ENCODE data around the gene PKHD1.
A peak's percentile ranks its signal among the peaks of the same experiment; 100 is the strongest.

Gene PKHD1, protein sequence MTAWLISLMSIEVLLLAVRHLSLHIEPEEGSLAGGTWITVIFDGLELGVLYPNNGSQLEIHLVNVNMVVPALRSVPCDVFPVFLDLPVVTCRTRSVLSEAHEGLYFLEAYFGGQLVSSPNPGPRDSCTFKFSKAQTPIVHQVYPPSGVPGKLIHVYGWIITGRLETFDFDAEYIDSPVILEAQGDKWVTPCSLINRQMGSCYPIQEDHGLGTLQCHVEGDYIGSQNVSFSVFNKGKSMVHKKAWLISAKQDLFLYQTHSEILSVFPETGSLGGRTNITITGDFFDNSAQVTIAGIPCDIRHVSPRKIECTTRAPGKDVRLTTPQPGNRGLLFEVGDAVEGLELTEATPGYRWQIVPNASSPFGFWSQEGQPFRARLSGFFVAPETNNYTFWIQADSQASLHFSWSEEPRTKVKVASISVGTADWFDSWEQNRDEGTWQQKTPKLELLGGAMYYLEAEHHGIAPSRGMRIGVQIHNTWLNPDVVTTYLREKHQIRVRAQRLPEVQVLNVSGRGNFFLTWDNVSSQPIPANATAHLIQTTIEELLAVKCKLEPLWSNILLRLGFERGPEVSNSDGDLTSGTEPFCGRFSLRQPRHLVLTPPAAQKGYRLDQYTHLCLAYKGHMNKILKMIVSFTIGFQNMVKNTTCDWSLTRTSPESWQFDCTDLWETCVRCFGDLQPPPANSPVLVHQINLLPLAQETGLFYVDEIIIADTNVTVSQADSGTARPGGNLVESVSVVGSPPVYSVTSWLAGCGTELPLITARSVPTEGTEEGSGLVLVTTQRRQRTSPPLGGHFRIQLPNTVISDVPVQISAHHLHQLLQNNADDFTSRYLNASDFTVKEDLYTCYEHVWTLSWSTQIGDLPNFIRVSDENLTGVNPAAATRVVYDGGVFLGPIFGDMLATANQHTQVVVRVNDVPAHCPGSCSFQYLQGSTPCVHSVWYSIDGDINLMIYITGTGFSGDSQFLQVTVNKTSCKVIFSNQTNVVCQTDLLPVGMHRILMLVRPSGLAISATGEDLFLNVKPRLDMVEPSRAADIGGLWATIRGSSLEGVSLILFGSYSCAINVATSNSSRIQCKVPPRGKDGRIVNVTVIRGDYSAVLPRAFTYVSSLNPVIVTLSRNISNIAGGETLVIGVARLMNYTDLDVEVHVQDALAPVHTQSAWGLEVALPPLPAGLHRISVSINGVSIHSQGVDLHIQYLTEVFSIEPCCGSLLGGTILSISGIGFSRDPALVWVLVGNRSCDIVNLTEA (N-terminal part only)

DNA sequence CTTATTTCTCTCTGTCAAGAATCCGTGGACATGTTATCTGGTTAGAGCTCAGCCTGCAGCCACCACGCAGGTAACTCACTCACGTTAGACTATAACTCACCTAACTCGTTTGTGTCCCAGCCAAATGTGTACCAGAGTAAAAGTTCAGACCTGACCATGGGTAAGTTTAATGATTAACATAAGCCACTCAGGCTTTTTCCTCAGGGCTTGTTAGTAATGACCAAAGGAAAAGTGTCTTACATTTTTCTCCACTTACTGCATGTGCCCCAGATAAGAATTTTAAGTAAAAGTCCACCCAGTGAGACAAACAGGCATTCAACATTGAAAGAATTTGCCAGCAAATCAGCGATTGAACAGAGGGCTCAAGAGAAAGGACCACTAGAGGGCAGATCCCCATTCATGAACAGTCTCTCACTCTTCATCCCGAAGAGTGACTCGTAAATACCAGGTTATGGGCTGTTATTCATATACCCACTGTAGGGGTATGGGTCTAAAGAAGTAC lies at the start of gene PKHD1:
PKHD1 (minus strand) TSS at position 116 of the 502 bp plus-strand sequence. CDS start 2,680 bp downstream, outside the sequence.
- DNase-seq (ENCODE audit: low read depth) = peak; percentile 18
- H3K4me1 ChIP-seq (ENCODE audit: control insufficient read depth, insufficient read depth, low read length) = no peaks in the 10 kb centered on the region
- H3K36me3 ChIP-seq (ENCODE audit: control insufficient read depth, insufficient read depth, low read length, severe bottlenecking) = no peaks in the 10 kb centered on the region
- H3K4me3 ChIP-seq (ENCODE audit: low read length) = no peak within 1 kb of the TSS
- H3K27me3 ChIP-seq (replicated peaks; ENCODE audit: control insufficient read depth, insufficient read depth, low read length) = peaks cover 16% of the 10 kb centered on the region
- H3K9ac ChIP-seq (ENCODE audit: low read length) = no peak within 1 kb of the TSS
- H3K9me3 ChIP-seq (ENCODE audit: control insufficient read depth, low read length) = no peaks in the 10 kb centered on the region

DNA sequence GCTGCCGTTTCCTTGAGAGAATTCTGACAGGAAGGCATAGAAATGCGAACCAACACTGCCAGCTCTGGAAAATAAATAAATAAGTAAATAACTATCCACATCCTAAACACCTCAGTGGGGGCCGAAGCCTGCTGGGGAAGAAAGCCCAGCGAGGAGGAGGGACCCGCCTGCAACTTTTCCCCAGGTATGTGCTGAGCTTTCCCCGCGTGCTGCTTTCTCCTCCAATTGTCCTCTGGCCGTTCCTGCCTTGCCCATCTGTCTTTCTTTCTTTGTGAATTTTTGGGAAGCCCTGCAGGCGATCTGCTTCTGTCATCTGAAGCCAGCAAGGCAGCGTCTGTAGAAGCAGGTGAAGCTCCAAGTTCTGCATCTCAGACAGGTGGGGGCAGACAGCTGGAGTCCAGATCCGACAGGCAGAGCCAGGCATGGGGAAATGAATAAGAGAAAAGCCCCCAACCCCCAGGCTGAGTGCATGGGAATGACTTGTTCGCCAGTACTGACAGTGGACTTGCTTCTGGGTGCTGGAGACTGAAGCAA lies 49.6 kb upstream of the PKHD1 start:
- H3K27me3 ChIP-seq (replicated peaks; ENCODE audit: control insufficient read depth, insufficient read depth, low read length) = peaks cover 52% of the 10 kb centered on the region
- DNase-seq (ENCODE audit: low read depth) = no peak
- H3K4me1 ChIP-seq (ENCODE audit: control insufficient read depth, insufficient read depth, low read length) = no peaks in the 10 kb centered on the region
- no peak overlapping the region for H3K4me3 ChIP-seq (ENCODE audit: low read length)
- no peak overlapping the region for H3K9ac ChIP-seq (ENCODE audit: low read length)
- H3K9me3 ChIP-seq (ENCODE audit: control insufficient read depth, low read length) = no peaks in the 10 kb centered on the region
- no peaks in the 10 kb centered on the region for H3K36me3 ChIP-seq (ENCODE audit: control insufficient read depth, insufficient read depth, low read length, severe bottlenecking)

DNA sequence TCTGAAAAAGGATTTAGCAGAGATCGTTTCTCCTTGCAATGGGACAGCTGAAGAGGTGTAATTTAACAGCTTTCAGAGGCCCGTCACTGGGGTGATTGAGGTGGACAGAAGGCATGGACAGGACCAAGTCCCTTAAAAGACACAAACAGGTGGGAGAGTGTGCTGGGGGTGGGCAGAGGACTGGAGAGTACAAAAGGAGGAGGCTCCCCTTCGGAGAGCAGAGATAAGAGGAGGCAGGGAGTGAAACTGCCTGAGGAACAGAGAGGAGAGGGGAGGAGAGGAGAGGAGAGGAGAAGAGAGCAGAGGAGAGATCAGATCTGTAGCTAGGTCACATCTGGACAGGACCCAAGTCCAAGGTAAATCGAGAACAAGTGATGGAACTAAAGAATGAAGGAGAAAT lies 48.6 kb upstream of the PKHD1 start:
- no peak for DNase-seq (ENCODE audit: low read depth)
- H3K9ac ChIP-seq (ENCODE audit: low read length) = no peak overlapping the region
- peaks cover 45% of the 10 kb centered on the region for H3K27me3 ChIP-seq (replicated peaks; ENCODE audit: control insufficient read depth, insufficient read depth, low read length)
- no peak overlapping the region for H3K4me3 ChIP-seq (ENCODE audit: low read length)
- H3K36me3 ChIP-seq (ENCODE audit: control insufficient read depth, insufficient read depth, low read length, severe bottlenecking) = no peaks in the 10 kb centered on the region
- no peaks in the 10 kb centered on the region for H3K9me3 ChIP-seq (ENCODE audit: control insufficient read depth, low read length)
- H3K4me1 ChIP-seq (ENCODE audit: control insufficient read depth, insufficient read depth, low read length) = no peaks in the 10 kb centered on the region

DNA sequence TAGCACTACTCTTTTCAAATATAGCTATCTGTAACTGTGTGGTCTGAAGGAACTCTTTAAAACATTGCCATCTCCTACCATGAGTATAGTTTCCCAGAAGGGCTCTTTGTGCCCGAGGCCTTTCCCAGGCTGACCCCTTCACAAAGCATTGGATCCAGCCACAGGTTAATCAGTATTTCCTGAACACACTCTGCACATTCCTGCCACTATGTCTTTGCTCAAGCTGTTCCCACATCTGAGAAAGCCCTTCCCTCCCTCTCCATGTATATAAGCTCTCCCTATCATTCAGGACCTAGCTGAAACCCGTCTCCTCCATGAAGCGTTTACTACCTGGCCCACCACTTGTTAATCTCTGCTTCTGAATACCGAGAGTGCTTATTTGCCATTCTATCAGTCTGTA lies 47.8 kb upstream of the PKHD1 start:
- DNase-seq (ENCODE audit: low read depth) = no peak
- Histone ChIP-seq H3K4me3 (ENCODE audit: low read length) (no peak overlapping the region), H3K9ac (ENCODE audit: low read length) (no peak overlapping the region), H3K27me3 (replicated peaks; ENCODE audit: control insufficient read depth, insufficient read depth, low read length) (peaks cover 45% of the 10 kb centered on the region), H3K36me3 (ENCODE audit: control insufficient read depth, insufficient read depth, low read length, severe bottlenecking) (no peaks in the 10 kb centered on the region), H3K9me3 (ENCODE audit: control insufficient read depth, low read length) (no peaks in the 10 kb centered on the region), H3K4me1 (ENCODE audit: control insufficient read depth, insufficient read depth, low read length) (peaks cover 2% of the 10 kb centered on the region)

DNA sequence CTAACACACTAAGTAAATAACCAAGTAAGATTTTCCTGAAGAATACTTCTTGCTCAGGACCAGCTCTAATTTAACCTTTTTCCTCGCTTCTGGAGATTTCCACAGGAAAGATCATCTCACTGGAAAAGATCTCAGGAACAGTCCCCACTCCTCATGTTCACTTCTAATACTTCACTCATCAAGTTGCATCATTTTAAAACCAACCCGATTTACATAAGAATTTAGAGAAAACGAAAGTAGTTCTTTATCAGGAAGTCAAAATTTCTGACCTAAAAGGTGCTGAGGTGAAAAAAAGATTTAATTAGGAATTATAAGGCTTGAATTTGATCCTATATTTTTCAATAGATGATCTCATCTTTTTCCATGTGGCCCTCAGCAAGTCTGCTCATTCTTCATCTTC lies 46.6 kb upstream of the PKHD1 start:
- Histone ChIP-seq H3K9ac (ENCODE audit: low read length) (no peak overlapping the region), H3K9me3 (ENCODE audit: control insufficient read depth, low read length) (no peaks in the 10 kb centered on the region), H3K27me3 (replicated peaks; ENCODE audit: control insufficient read depth, insufficient read depth, low read length) (peaks cover 43% of the 10 kb centered on the region), H3K4me3 (ENCODE audit: low read length) (no peak overlapping the region), H3K4me1 (ENCODE audit: control insufficient read depth, insufficient read depth, low read length) (peaks cover 4% of the 10 kb centered on the region), H3K36me3 (ENCODE audit: control insufficient read depth, insufficient read depth, low read length, severe bottlenecking) (no peaks in the 10 kb centered on the region)
- DNase-seq (ENCODE audit: low read depth) = no peak

DNA sequence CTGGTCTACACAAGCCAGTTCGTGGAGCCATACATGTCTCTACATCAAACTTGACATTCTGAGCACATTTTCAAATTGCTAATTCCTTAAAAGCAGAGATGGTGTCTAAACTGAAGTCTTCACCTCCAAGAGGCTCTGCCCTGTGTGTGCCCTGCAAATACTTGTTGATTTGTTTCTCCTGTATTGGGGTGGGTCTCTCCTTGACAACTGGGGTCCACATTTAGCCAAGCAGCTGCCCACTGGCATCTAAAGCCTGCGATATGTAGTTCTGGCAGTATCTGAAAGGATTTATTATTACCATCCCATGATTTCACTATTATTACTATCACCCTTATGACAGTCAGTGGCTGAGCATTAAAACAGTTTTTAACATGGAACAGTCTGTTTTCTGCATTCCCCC lies 45.9 kb upstream of the PKHD1 start:
- peaks cover 4% of the 10 kb centered on the region for H3K4me1 ChIP-seq (ENCODE audit: control insufficient read depth, insufficient read depth, low read length)
- no peaks in the 10 kb centered on the region for H3K36me3 ChIP-seq (ENCODE audit: control insufficient read depth, insufficient read depth, low read length, severe bottlenecking)
- H3K4me3 ChIP-seq (ENCODE audit: low read length) = no peak overlapping the region
- no peaks in the 10 kb centered on the region for H3K9me3 ChIP-seq (ENCODE audit: control insufficient read depth, low read length)
- no peak for DNase-seq (ENCODE audit: low read depth)
- peaks cover 37% of the 10 kb centered on the region for H3K27me3 ChIP-seq (replicated peaks; ENCODE audit: control insufficient read depth, insufficient read depth, low read length)
- H3K9ac ChIP-seq (ENCODE audit: low read length) = no peak overlapping the region

DNA sequence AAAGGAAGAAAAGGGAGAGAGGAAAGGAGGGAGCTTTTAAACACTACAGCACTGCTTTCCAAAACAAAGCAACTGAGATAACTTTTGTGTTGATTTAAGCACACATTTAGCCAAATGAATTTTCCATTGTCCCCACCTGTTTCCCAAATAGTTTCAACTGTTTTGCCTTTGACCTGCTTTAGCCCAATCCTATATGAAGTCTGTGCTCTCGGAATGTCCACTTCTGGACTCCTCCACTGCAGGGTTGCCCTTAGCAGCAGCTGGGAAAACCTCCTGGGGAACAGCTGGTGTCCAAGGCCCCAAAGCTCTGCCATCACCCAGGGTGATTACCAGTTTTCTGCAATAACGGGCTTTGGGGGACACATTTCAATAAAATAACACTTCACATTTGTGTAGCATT lies 44.9 kb upstream of the PKHD1 start:
- no peak for DNase-seq (ENCODE audit: low read depth)
- Histone ChIP-seq H3K27me3 (replicated peaks; ENCODE audit: control insufficient read depth, insufficient read depth, low read length) (peaks cover 29% of the 10 kb centered on the region), H3K4me3 (ENCODE audit: low read length) (no peak overlapping the region), H3K9ac (ENCODE audit: low read length) (no peak overlapping the region), H3K36me3 (ENCODE audit: control insufficient read depth, insufficient read depth, low read length, severe bottlenecking) (no peaks in the 10 kb centered on the region), H3K4me1 (ENCODE audit: control insufficient read depth, insufficient read depth, low read length) (peaks cover 4% of the 10 kb centered on the region), H3K9me3 (ENCODE audit: control insufficient read depth, low read length) (peaks cover 4% of the 10 kb centered on the region)

DNA sequence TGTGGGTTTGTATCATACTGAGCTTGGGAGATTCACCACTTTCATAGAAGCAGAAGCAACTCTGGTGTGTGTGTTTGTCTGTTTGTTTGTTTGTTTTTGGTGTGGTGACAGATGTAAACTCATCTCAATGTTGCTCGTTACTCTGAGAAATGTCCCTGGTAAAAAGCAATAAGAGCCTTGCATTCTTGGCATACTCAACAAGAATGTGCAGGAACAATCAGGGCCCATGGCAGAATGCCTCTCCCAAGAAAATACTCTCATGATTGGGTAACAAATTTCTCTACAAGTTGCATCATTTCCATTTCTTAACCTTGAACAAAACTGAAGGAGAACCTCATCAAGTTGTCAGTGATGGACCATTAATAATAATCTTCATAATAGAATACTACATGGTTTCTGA lies 43.0 kb upstream of the PKHD1 start:
- Histone ChIP-seq H3K4me3 (ENCODE audit: low read length) (no peak overlapping the region), H3K9ac (ENCODE audit: low read length) (no peak overlapping the region), H3K9me3 (ENCODE audit: control insufficient read depth, low read length) (peaks cover 4% of the 10 kb centered on the region), H3K27me3 (replicated peaks; ENCODE audit: control insufficient read depth, insufficient read depth, low read length) (peaks cover 13% of the 10 kb centered on the region), H3K36me3 (ENCODE audit: control insufficient read depth, insufficient read depth, low read length, severe bottlenecking) (no peaks in the 10 kb centered on the region), H3K4me1 (ENCODE audit: control insufficient read depth, insufficient read depth, low read length) (peaks cover 4% of the 10 kb centered on the region)
- peak; percentile 4 for DNase-seq (ENCODE audit: low read depth)

DNA sequence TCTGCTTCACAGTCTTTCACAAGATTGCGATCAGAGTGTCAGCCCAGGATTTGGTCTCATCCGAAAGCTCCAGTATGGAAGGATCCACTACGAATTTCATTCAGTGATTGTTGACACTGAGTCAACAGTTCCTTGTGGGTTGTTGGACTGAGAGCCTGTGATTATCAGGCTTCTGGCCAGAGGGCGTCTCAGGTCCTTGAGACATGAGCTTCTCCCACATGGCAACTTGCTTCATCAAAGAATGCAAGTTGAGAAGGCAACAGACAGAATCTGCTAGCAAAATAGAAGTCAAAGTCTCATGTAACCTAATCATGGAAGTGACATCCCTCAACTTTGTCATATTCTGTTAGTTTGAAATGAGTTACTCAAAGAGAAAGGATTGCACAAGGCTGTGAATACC lies 40.5 kb upstream of the PKHD1 start:
- Histone ChIP-seq H3K36me3 (ENCODE audit: control insufficient read depth, insufficient read depth, low read length, severe bottlenecking) (no peaks in the 10 kb centered on the region), H3K9ac (ENCODE audit: low read length) (no peak overlapping the region), H3K4me1 (ENCODE audit: control insufficient read depth, insufficient read depth, low read length) (peaks cover 4% of the 10 kb centered on the region), H3K4me3 (ENCODE audit: low read length) (no peak overlapping the region), H3K27me3 (replicated peaks; ENCODE audit: control insufficient read depth, insufficient read depth, low read length) (peaks cover 5% of the 10 kb centered on the region), H3K9me3 (ENCODE audit: control insufficient read depth, low read length) (peaks cover 4% of the 10 kb centered on the region)
- no peak for DNase-seq (ENCODE audit: low read depth)

DNA sequence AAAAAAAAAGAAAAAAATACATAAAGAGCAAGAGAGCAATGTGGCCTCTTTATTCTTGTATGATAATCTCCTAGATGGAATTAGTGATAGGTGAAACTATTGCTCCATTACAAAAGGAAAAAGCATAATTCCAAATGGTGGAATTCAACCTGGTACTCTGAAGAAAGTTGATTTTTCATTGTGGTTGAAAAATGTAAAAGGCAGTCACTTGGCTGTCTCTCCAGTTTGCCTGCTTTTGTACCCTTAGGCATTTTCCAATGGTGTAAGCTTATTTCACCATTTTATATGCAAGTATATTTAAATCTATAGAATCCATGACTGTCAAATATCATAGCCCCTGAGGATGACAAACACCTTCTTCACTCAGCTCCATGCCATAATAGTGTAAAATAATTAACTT lies 38.8 kb upstream of the PKHD1 start:
- Histone ChIP-seq H3K36me3 (ENCODE audit: control insufficient read depth, insufficient read depth, low read length, severe bottlenecking) (no peaks in the 10 kb centered on the region), H3K9ac (ENCODE audit: low read length) (no peak overlapping the region), H3K4me3 (ENCODE audit: low read length) (no peak overlapping the region), H3K9me3 (ENCODE audit: control insufficient read depth, low read length) (peaks cover 4% of the 10 kb centered on the region), H3K27me3 (replicated peaks; ENCODE audit: control insufficient read depth, insufficient read depth, low read length) (no peaks in the 10 kb centered on the region), H3K4me1 (ENCODE audit: control insufficient read depth, insufficient read depth, low read length) (peaks cover 4% of the 10 kb centered on the region)
- DNase-seq (ENCODE audit: low read depth) = no peak
